Measurements from ENCODE around the gene RPA3. TPM values are rescaled to one million over a fixed set of nuclear protein-coding genes. Genes with fewer than 3 reads are reported as not detected.

The RPA3 gene
- total RNA-seq, 1 experiment from 2014 or later, result 87.5 TPM

DNA sequence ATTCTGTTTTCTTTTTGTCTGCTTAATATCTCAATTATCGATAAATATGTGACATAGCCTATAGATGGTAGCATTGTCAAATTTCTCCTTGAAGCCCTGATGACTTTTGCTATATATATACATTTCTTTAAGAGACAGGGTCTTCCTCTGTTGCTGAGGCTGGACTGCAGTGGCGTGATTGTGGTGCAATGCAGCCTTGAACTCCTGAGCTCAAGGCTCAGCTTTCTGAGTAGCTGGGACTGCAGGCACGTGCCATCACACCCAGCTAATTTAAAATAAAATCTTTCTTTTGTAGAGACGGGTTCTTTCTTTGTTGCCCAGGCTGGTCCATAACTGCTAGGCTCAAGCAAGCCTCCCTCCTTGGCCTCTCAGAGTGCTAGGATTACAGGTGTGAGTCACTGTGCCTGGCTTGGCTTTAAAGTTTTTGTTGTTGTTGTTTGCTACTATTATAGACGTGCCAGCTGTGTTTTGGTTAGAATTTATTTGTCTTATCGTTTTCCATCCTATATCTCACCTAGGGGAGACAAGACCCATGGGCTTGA, 70.8 kb downstream of the RPA3 start:
- no peak for ATAC-seq

More for the DNA sequence above, 70.8 kb downstream of the RPA3 start:
- ChIA-PET POLR2A (no interaction called here), RAD21 (ENCODE audit: low non-redundant PET in 1 of 2, low total read pairs in 2 of 2, uncharacterized antibody in 2 of 2, unreplicated experiment in 2 of 2) (no interaction called here), CTCF (interaction anchor here (0.8 kb wide), 1 partner anchor 649 kb away, joined by 3 read pairs; no protein-coding TSS in a partner anchor)
- BruUV-seq (replicated peaks), result no TSS peak
- Histone ChIP-seq H4K20me1 (ENCODE audit: insufficient read depth) (no peaks in the 10 kb centered on the region), H3K4me1 (ENCODE audit: control insufficient read depth in 1 of 2, insufficient read depth in 2 of 2, low read length in 2 of 2) (no peaks in the 10 kb centered on the region), H3K36me3 (ENCODE audit: control insufficient read depth in 1 of 2, insufficient read depth in 2 of 2, low read length in 2 of 2) (no peaks in the 10 kb centered on the region), H3K27me3 (ENCODE audit: insufficient read depth, low read length) (no peaks in the 10 kb centered on the region), H3K9me3 (ENCODE audit: control insufficient read depth in 1 of 2, insufficient read depth in 1 of 2, low read depth in 1 of 2, low read length in 2 of 2) (no peaks in the 10 kb centered on the region), H3K9me2 (ENCODE audit: insufficient read depth) (no peaks in the 10 kb centered on the region), H3K4me3 (replicated peaks in 1 of 2; ENCODE audit: low read depth in 1 of 2, low read length in 2 of 2) (no peak overlapping the region), H3K79me2 (ENCODE audit: insufficient read depth, low read length) (peaks cover 14% of the 10 kb centered on the region), H2AFZ (ENCODE audit: low read depth, low read length, poor library complexity, severe bottlenecking) (no peak overlapping the region), H3K9ac (ENCODE audit: low read length) (no peak overlapping the region), H3K4me2 (ENCODE audit: low read length) (no peak overlapping the region), H3K27ac (ENCODE audit: low read depth, low read length) (no peak overlapping the region)
- intact Hi-C loops (cut with micrococcal nuclease), result no loop called here
- DNase-seq (ENCODE audit: low read depth, low spot score), result no peak
- no peak for TF ChIP-seq POLR2AphosphoS5 (IDR thresholded peaks at IDR 0.05; ENCODE audit: low read depth, low read length)
- no peak for TF ChIP-seq EZH2 (IDR thresholded peaks at IDR 0.05)
- TF ChIP-seq ELF1 (IDR thresholded peaks at IDR 0.05; ENCODE audit: borderline replicate concordance, low read depth), result no peak
- TF ChIP-seq, protein P1, sequence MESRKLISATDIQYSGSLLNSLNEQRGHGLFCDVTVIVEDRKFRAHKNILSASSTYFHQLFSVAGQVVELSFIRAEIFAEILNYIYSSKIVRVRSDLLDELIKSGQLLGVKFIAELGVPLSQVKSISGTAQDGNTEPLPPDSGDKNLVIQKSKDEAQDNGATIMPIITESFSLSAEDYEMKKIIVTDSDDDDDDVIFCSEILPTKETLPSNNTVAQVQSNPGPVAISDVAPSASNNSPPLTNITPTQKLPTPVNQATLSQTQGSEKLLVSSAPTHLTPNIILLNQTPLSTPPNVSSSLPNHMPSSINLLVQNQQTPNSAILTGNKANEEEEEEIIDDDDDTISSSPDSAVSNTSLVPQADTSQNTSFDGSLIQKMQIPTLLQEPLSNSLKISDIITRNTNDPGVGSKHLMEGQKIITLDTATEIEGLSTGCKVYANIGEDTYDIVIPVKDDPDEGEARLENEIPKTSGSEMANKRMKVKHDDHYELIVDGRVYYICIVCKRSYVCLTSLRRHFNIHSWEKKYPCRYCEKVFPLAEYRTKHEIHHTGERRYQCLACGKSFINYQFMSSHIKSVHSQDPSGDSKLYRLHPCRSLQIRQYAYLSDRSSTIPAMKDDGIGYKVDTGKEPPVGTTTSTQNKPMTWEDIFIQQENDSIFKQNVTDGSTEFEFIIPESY (IDR thresholded peaks at IDR 0.05; ENCODE audit: extremely low read depth, insufficient replicate concordance, low read length), result no peak
- TF ChIP-seq, protein P2, sequence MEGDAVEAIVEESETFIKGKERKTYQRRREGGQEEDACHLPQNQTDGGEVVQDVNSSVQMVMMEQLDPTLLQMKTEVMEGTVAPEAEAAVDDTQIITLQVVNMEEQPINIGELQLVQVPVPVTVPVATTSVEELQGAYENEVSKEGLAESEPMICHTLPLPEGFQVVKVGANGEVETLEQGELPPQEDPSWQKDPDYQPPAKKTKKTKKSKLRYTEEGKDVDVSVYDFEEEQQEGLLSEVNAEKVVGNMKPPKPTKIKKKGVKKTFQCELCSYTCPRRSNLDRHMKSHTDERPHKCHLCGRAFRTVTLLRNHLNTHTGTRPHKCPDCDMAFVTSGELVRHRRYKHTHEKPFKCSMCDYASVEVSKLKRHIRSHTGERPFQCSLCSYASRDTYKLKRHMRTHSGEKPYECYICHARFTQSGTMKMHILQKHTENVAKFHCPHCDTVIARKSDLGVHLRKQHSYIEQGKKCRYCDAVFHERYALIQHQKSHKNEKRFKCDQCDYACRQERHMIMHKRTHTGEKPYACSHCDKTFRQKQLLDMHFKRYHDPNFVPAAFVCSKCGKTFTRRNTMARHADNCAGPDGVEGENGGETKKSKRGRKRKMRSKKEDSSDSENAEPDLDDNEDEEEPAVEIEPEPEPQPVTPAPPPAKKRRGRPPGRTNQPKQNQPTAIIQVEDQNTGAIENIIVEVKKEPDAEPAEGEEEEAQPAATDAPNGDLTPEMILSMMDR (IDR thresholded peaks at IDR 0.05 in 2 of 3, conservative IDR thresholded peaks at IDR 0.05 in 1 of 3; ENCODE audit: borderline replicate concordance in 1 of 3, insufficient read depth in 1 of 3, low read depth in 2 of 3, low read length in 2 of 3), result no peak
- TF ChIP-seq JUND (IDR thresholded peaks at IDR 0.05), result no peak
- TF ChIP-seq CBX3 (IDR thresholded peaks at IDR 0.05; ENCODE audit: low read depth), result no peak
- no peak for TF ChIP-seq TCF7L2 (IDR thresholded peaks at IDR 0.05; ENCODE audit: borderline replicate concordance, extremely low read depth, insufficient read depth, insufficient read length)
- TF ChIP-seq EZH2phosphoT487 (IDR thresholded peaks at IDR 0.05; ENCODE audit: borderline replicate concordance), result no peak
- TF ChIP-seq, protein P3, sequence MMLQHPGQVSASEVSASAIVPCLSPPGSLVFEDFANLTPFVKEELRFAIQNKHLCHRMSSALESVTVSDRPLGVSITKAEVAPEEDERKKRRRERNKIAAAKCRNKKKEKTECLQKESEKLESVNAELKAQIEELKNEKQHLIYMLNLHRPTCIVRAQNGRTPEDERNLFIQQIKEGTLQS (IDR thresholded peaks at IDR 0.05), result no peak
- no peak for TF ChIP-seq SP1 (IDR thresholded peaks at IDR 0.05; ENCODE audit: low read depth)
- no peak for TF ChIP-seq POLR2A (IDR thresholded peaks at IDR 0.05; ENCODE audit: borderline replicate concordance, extremely low read depth, insufficient read depth, insufficient read length)
- no peak for TF ChIP-seq ZNF274 (IDR thresholded peaks at IDR 0.05; ENCODE audit: low read depth, low read length)
- TF ChIP-seq CEBPB (IDR thresholded peaks at IDR 0.05; ENCODE audit: low read depth), result no peak
- TF ChIP-seq RAD21 (IDR thresholded peaks at IDR 0.05; ENCODE audit: low read depth), result no peak
- TF ChIP-seq ZFX (IDR thresholded peaks at IDR 0.05), result no peak
- TF ChIP-seq, protein P4, sequence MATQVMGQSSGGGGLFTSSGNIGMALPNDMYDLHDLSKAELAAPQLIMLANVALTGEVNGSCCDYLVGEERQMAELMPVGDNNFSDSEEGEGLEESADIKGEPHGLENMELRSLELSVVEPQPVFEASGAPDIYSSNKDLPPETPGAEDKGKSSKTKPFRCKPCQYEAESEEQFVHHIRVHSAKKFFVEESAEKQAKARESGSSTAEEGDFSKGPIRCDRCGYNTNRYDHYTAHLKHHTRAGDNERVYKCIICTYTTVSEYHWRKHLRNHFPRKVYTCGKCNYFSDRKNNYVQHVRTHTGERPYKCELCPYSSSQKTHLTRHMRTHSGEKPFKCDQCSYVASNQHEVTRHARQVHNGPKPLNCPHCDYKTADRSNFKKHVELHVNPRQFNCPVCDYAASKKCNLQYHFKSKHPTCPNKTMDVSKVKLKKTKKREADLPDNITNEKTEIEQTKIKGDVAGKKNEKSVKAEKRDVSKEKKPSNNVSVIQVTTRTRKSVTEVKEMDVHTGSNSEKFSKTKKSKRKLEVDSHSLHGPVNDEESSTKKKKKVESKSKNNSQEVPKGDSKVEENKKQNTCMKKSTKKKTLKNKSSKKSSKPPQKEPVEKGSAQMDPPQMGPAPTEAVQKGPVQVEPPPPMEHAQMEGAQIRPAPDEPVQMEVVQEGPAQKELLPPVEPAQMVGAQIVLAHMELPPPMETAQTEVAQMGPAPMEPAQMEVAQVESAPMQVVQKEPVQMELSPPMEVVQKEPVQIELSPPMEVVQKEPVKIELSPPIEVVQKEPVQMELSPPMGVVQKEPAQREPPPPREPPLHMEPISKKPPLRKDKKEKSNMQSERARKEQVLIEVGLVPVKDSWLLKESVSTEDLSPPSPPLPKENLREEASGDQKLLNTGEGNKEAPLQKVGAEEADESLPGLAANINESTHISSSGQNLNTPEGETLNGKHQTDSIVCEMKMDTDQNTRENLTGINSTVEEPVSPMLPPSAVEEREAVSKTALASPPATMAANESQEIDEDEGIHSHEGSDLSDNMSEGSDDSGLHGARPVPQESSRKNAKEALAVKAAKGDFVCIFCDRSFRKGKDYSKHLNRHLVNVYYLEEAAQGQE (IDR thresholded peaks at IDR 0.05; ENCODE audit: low read depth), result no peak
- TF ChIP-seq SRF (IDR thresholded peaks at IDR 0.05; ENCODE audit: low read depth), result no peak
- no peak for TF ChIP-seq SIN3A (IDR thresholded peaks at IDR 0.05; ENCODE audit: low read depth)

All from HCT116 (cell line).